HepG2 (cell line): ENCODE data around the gene MYADML2. TPM values are rescaled to one million over a fixed set of nuclear protein-coding genes. Genes with fewer than 3 reads are reported as not detected.
A peak's percentile ranks its signal among the peaks of the same experiment; 100 is the strongest.

Source experiments
- CHD2 ChIP-seq: IDR thresholded peaks from 2 replicates; pipeline ENCODE4 v1.6.1; 2011; ENCODE audit warnings: low read depth, low read length, improper control_type of control experiment
- EP300 ChIP-seq, 3 experiments: sonication (generic) in 1 of 3; formaldehyde crosslinking in 1 of 3; IDR thresholded peaks; 2 replicates each; pipeline versions ENCODE4 v1.5.1 to v1.6.1; 2011 to 2020; ENCODE audit warnings: low read depth in 2 of 3, low read length in 2 of 3, borderline replicate concordance in 1 of 3, improper control_type of control experiment in 1 of 3, mild to moderate bottlenecking in 1 of 3, missing genetic modification reagents in 1 of 3, moderate library complexity in 1 of 3
- EZH2 ChIP-seq: conservative IDR thresholded peaks from 2 replicates; pipeline ENCODE4 v1.6.1; 2012; ENCODE audit warnings: mild to moderate bottlenecking, low read depth, low read length, moderate library complexity
- KLF15 ChIP-seq: sonication (generic); formaldehyde crosslinking; IDR thresholded peaks from 2 replicates; pipeline ENCODE4 v1.8.1; 2023; ENCODE audit warnings: borderline replicate concordance, mild to moderate bottlenecking, inconsistent platforms, missing genetic modification reagents, mixed read lengths
- KLF16 ChIP-seq, 2 experiments: sonication (generic) in 1 of 2; formaldehyde crosslinking in 1 of 2; IDR thresholded peaks; 2 replicates each; pipeline versions ENCODE4 v1.6.1 to v1.8.0; 2016 to 2023; ENCODE audit warnings: missing genetic modification reagents in 2 of 2, missing compliant biosample characterization in 1 of 2
- KMT2A ChIP-seq: sonication (generic); formaldehyde crosslinking; IDR thresholded peaks from 2 replicates; pipeline ENCODE4 v1.4.0; 2020; ENCODE audit warnings: missing genetic modification reagents
- MXD4 ChIP-seq: IDR thresholded peaks from 2 replicates; pipeline ENCODE4 v1.6.1; 2016; ENCODE audit warnings: mild to moderate bottlenecking, missing biosample characterization, missing genetic modification reagents
- POLR2AphosphoS5 ChIP-seq: IDR thresholded peaks from 2 replicates; pipeline ENCODE4 v1.6.1; 2012; ENCODE audit warnings: low read depth, low read length
- POLR2G ChIP-seq: fragments of 200-400 bp; formaldehyde crosslinking; IDR thresholded peaks from 2 replicates; pipeline ENCODE4 v1.6.1; 2018; ENCODE audit warnings: mild to moderate bottlenecking, low read depth, low read length, moderate library complexity
- RBFOX2 ChIP-seq: fragments of 200-400 bp; formaldehyde crosslinking; IDR thresholded peaks from 2 replicates; pipeline ENCODE4 v1.6.1; 2017; ENCODE audit warnings: low read depth, mild to moderate bottlenecking, low read length
- RFXAP ChIP-seq: sonication (generic); formaldehyde crosslinking; IDR thresholded peaks from 2 replicates; pipeline ENCODE4 v1.4.0; 2020; ENCODE audit warnings: missing genetic modification reagents, borderline replicate concordance
- SALL1 ChIP-seq: sonication (generic); formaldehyde crosslinking; IDR thresholded peaks from 2 replicates; pipeline ENCODE4 v1.8.0; 2022; ENCODE audit warnings: mild to moderate bottlenecking, missing genetic modification reagents
- SMC3 ChIP-seq: IDR thresholded peaks from 2 replicates; pipeline ENCODE4 v1.6.1; 2011; ENCODE audit warnings: low read length, improper control_type of control experiment
- SOX13 ChIP-seq, 3 experiments: fragments of 450-650 bp in 1 of 3; sonication (generic) in 1 of 3; formaldehyde crosslinking in 1 of 3; IDR thresholded peaks in 2 of 3; conservative IDR thresholded peaks in 1 of 3; 2 replicates each; pipeline versions ENCODE4 v1.5.0 to v1.6.1; 2016 to 2020; ENCODE audit warnings: antibody characterized with exemption in 1 of 3, mild to moderate bottlenecking in 1 of 3, missing compliant biosample characterization in 1 of 3, missing genetic modification reagents in 1 of 3, moderate library complexity in 1 of 3
- SP5 ChIP-seq: IDR thresholded peaks from 2 replicates; pipeline ENCODE4 v1.6.1; 2016; ENCODE audit warnings: low read depth, borderline replicate concordance
- U2AF2 ChIP-seq: fragments of 200-400 bp; formaldehyde crosslinking; IDR thresholded peaks from 2 replicates; pipeline ENCODE4 v1.6.1; 2017; ENCODE audit warnings: low read depth, mild to moderate bottlenecking, low read length
- ZKSCAN8 ChIP-seq: IDR thresholded peaks from 2 replicates; pipeline ENCODE4 v1.6.1; 2016; ENCODE audit warnings: borderline replicate concordance, missing genetic modification reagents, missing compliant biosample characterization
- polyA plus RNA-seq, 8 experiments: library from polyadenylated mRNA; depleted of rRNA in 3 of 8; stranded (reverse) in 7 of 8; unstranded in 1 of 8; fragments of >200 nt; fragmentation: Illumina TruSeq in 4 of 8; extraction: Trizol in 4 of 8; gene quantifications; 2 replicates each; pipeline versions ENCODE4 v1.2.1 to v1.2.3, GENCODE V29; 2011 to 2016; ENCODE audit warnings: low read depth in 4 of 8, missing spikeins in 1 of 8, mixed read lengths in 1 of 8; ENCODE audit not compliant: insufficient read depth in 1 of 8
- total RNA-seq, 5 experiments: library from RNA; depleted of rRNA; stranded (reverse); fragments of >200 nt; fragmentation: Illumina TruSeq; extraction: Trizol; gene quantifications; 2 replicates each; pipeline ENCODE4 v1.2.3, GENCODE V29; 2016; ENCODE audit warnings: low read depth in 1 of 5
- TF ChIP-seq, protein P1 (sequence below): sonication (generic); formaldehyde crosslinking; IDR thresholded peaks from 2 replicates; pipeline ENCODE4 v1.4.0; 2020; ENCODE audit warnings: mild to moderate bottlenecking, missing genetic modification reagents, borderline replicate concordance
- TF ChIP-seq, protein P2 (sequence below): sonication (generic); formaldehyde crosslinking; IDR thresholded peaks from 2 replicates; pipeline ENCODE4 v1.4.0; 2020; ENCODE audit warnings: low read depth, mild to moderate bottlenecking, missing genetic modification reagents
- TF ChIP-seq, protein P3 (sequence below): sonication (generic); formaldehyde crosslinking; conservative IDR thresholded peaks from 2 replicates; pipeline ENCODE4 v1.8.0; 2022; ENCODE audit warnings: low read depth, missing genetic modification reagents

MYADML2 gene
- total and polyA plus RNA-seq, 2 of the 13 experiments (the other 11 are each of a cell fraction or from before 2014, with no cell fraction given) = not detected

DNA sequence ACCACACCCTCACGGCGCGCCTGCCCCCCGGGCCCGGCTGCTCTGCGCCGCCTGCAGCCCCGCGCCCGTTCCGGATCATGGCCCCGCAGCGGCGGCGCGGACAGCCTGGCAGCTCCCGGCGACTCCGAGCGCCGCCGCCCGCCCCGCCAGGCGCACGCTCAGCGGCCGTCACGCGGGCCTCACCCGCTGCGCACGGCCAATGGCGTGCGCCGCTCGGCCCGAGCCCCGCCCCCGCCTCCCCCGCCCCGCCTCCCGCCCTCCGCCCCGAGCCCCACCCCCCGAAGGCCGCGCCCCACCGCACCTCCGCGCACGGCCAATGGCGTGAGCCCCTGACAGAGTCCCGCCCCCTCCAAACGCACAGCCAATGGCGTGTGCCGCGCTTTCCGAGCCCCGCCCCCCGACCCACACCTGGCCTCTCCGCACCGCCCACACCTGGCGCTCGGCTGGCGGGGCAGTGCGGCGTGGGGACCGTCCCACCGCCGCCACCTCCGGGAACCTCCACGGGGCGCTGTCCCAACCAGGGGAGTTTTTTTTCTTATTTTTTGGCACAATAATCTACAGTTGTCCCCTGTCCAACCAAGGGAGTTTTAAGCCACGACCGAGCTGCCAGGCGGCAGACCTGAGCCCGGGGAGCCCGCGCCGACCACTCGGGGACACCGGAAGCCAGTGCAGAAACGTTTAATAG, 35.6 kb downstream of the MYADML2 start, which contains the start of gene PCYT2 (continued):
- TF ChIP-seq, protein P1, sequence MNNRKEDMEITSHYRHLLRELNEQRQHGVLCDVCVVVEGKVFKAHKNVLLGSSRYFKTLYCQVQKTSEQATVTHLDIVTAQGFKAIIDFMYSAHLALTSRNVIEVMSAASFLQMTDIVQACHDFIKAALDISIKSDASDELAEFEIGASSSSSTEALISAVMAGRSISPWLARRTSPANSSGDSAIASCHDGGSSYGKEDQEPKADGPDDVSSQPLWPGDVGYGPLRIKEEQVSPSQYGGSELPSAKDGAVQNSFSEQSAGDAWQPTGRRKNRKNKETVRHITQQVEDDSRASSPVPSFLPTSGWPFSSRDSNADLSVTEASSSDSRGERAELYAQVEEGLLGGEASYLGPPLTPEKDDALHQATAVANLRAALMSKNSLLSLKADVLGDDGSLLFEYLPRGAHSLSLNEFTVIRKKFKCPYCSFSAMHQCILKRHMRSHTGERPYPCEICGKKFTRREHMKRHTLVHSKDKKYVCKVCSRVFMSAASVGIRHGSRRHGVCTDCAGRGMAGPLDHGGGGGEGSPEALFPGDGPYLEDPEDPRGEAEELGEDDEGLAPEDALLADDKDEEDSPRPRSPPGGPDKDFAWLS (CRISPR knock-in tag) = no peak
- TF ChIP-seq SOX13 (IDR thresholded peaks at IDR 0.05) (no peak), SOX13 (CRISPR knock-in tag; conservative IDR thresholded peaks at IDR 0.05 in 1 of 2, IDR thresholded peaks at IDR 0.05 in 1 of 2) (no peak), U2AF2 (no peak), EZH2 (no peak), SP5 (CRISPR knock-in tag) (peak; percentile 62; the same call in 1 of the 2 replicates), KLF15 (CRISPR knock-in tag) (0 out of 2 replicates have a peak, but pooled peaks have one; percentile 23), CHD2 (no peak), MXD4 (CRISPR knock-in tag) (no peak), POLR2G (0 out of 2 replicates have a peak, but pooled peaks have one; percentile 40), EP300 (IDR thresholded peaks at IDR 0.05; ENCODE audit: low read depth in 2 of 2, low read length in 2 of 2) (0 out of 4 replicates have a peak, but pooled peaks of 1 of the 2 experiments have one; percentile 3), EP300 (CRISPR knock-in tag; IDR thresholded peaks at IDR 0.05; ENCODE audit: borderline replicate concordance) (no peak), RFXAP (peak; percentile 30; the same call in 1 of the 2 replicates), POLR2AphosphoS5 (peak; percentile 55), RBFOX2 (peak; percentile 79), ZKSCAN8 (CRISPR knock-in tag) (no peak), SMC3 (no peak), KMT2A (CRISPR knock-in tag) (peak; percentile 54; the same call in 1 of the 2 replicates), SALL1 (CRISPR knock-in tag) (no peak), KLF16 (CRISPR knock-in tag; IDR thresholded peaks at IDR 0.05) (peak in 1 of 2 experiments; percentile 56; a peak in 1 of 4 replicates)
- TF ChIP-seq, protein P2, sequence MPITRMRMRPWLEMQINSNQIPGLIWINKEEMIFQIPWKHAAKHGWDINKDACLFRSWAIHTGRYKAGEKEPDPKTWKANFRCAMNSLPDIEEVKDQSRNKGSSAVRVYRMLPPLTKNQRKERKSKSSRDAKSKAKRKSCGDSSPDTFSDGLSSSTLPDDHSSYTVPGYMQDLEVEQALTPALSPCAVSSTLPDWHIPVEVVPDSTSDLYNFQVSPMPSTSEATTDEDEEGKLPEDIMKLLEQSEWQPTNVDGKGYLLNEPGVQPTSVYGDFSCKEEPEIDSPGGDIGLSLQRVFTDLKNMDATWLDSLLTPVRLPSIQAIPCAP (CRISPR knock-in tag) = no peak
- TF ChIP-seq, protein P3, sequence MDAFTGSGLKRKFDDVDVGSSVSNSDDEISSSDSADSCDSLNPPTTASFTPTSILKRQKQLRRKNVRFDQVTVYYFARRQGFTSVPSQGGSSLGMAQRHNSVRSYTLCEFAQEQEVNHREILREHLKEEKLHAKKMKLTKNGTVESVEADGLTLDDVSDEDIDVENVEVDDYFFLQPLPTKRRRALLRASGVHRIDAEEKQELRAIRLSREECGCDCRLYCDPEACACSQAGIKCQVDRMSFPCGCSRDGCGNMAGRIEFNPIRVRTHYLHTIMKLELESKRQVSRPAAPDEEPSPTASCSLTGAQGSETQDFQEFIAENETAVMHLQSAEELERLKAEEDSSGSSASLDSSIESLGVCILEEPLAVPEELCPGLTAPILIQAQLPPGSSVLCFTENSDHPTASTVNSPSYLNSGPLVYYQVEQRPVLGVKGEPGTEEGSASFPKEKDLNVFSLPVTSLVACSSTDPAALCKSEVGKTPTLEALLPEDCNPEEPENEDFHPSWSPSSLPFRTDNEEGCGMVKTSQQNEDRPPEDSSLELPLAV (CRISPR knock-in tag) = no peak
